HG03175 (cell line): ENCODE measurements around the gene KIFC3.
"Not testable (repeated sequence)": the region's sequence is repeated elsewhere in the genome, so short reads cannot be mapped to it uniquely, and the experiment has no call there.

ENCODE experiments used
- ATAC-seq: cut with Tn5 transposase; IDR thresholded peaks from one replicate; pipeline ENCODE4 v1.9.1; 2021; ENCODE audit warnings: mild to moderate bottlenecking, moderate library complexity; ENCODE audit not compliant: unreplicated experiment

The KIFC3 gene

GRCh38 chr16:57802341-57803133 lies at the start of gene KIFC3:
TSS of gene KIFC3 (minus strand) at chr16:57802491. CDS start at chr16:57798243, 4,248 bp downstream.
- ATAC-seq, result peak; percentile 55

GRCh38 chr16:57848181-57848580 lies 45.9 kb upstream of the KIFC3 start:
- ATAC-seq, result no peak

- ATAC-seq, result not testable (repeated sequence)
These were observed 44.6 kb upstream of the KIFC3 start for GRCh38 chr16:57846931-57847330.

- no peak for ATAC-seq
These were observed 43.9 kb upstream of the KIFC3 start for GRCh38 chr16:57846078-57846697.

- no peak for ATAC-seq
These were observed 42.8 kb upstream of the KIFC3 start for GRCh38 chr16:57845115-57845514.

GRCh38 chr16:57844416-57845030 lies 42.2 kb upstream of the KIFC3 start:
- no peak for ATAC-seq

- no peak for ATAC-seq
These were observed 41.1 kb upstream of the KIFC3 start for GRCh38 chr16:57843400-57843799.

- ATAC-seq, result no peak
These were observed 40.3 kb upstream of the KIFC3 start for GRCh38 chr16:57842601-57843000.

- no peak for ATAC-seq
These were observed 38.5 kb upstream of the KIFC3 start for GRCh38 chr16:57840833-57841232.

GRCh38 chr16:57838161-57838560 lies 35.9 kb upstream of the KIFC3 start:
- no peak for ATAC-seq

GRCh38 chr16:57837305-57838125 lies 35.2 kb upstream of the KIFC3 start:
- no peak for ATAC-seq

- not testable (repeated sequence) for ATAC-seq
These were observed 33.1 kb upstream of the KIFC3 start for GRCh38 chr16:57835439-57835838.

GRCh38 chr16:57834936-57835335 lies 32.6 kb upstream of the KIFC3 start:
- ATAC-seq, result no peak

GRCh38 chr16:57830890-57831484 lies 28.7 kb upstream of the KIFC3 start:
- ATAC-seq, result no peak

- ATAC-seq, result no peak
These were observed 27.7 kb upstream of the KIFC3 start for GRCh38 chr16:57829969-57830360.

- ATAC-seq, result no peak
These were observed 26.2 kb upstream of the KIFC3 start for GRCh38 chr16:57828272-57829161.

GRCh38 chr16:57826706-57827625 lies 24.7 kb upstream of the KIFC3 start:
- ATAC-seq, result no peak

- no peak for ATAC-seq
These were observed 23.8 kb upstream of the KIFC3 start for GRCh38 chr16:57826052-57826451.
